Measurements from ENCODE around the gene HSPBAP1.
"Not testable (repeated sequence)": the region's sequence is repeated elsewhere in the genome, so short reads cannot be mapped to it uniquely, and the experiment has no call there.

Gene HSPBAP1

DNA sequence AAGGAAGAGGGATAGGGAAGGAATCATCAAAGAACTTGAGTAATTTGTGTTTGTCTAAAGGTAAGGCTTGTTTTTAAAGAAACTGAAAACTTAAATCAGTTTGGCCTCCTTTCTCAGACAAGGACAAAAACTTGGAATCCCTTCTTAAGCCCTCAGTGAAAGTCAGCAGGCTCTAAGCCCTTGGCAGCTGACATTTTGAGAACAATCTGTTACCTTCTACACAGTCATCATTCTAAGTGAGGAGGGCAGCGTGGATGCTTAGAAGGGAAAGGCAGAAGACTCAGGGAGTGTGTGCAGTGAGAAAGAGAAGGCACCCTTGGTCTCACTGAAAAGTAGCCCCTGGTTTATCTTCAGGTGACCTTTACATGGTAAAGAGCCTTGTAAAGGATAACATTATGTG is 10.8 kb downstream of the HSPBAP1 start:
- no peak for DNase-seq

GRCh38 chr3:122777563-122777962 is 16.1 kb downstream of the HSPBAP1 start:
- DNase-seq, result no peak

DNA sequence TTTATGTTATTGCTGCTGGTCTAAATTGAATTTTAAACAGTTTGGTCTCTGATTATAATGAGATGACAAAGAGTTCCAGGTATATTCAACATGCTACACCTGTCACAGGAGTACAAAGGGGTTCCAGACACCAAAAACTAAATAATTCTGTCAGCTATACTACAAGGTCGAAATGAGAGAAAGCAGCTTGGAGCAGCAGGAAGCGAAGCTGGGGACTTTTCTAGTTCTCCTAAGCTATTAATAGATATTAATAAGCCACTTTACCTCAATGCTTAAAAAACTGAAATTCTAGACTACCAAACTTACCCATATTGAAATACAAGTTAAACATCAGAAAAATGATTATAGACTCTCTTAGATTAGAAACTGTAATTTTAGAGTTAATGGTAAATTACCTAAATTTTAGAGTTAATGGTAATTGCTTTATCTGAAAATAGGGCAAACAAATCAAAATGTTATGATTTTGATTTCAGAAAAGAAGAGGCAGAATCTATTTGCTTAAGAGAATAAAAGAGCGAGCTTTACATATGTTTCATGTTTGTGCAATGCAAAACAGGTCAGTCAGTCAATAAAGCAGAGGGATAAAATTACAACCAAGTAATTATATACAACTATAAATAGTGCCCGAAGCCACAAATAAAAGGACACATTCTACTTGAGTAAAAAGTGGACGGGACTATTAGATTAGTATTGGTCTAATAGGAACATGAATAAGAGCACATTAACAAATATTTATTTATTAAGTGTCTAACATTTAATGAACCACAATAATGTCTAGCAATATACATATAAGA is 16.8 kb downstream of the HSPBAP1 start:
- peak; percentile 14 for DNase-seq

GRCh38 chr3:122774564-122774963 is 19.1 kb downstream of the HSPBAP1 start:
- DNase-seq, result peak; percentile 54

- peak; percentile 57 for DNase-seq
These were observed 19.6 kb downstream of the HSPBAP1 start for GRCh38 chr3:122773944-122774509.

GRCh38 chr3:122772827-122773226 is 20.8 kb downstream of the HSPBAP1 start:
- no peak for DNase-seq

DNA sequence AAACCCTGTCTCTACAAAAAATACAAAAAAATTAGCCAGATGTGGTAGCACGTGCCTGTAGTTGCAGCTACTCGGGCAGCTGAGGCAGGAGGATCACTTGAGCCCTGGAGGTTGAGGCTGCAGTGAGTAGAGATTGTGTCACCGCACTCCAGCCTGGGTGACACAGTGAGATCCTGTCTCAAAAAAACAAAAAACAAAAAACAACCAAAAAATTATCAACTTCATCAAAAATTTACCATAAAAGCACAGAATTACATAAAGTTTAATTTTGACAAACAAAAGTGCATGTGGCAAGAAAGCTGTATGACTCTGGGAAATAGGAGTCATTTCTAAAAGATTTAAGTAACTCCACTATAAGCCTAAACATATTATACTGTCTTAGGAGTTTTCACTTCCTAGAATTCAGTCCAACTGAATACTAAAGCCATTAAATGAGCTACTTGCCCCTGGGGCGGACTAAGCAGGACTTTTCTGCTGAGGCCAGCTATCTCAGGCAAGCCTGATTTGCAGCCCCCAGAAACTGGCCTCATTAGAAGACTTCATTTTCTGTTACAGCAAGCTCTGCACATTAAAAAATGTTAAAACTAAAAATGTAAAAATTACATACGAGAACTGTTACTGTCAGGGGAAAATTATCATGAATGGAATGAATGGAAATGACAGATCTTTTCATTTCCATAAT is 23.0 kb downstream of the HSPBAP1 start:
- peak; percentile 52 for DNase-seq

- peak; percentile 73 for DNase-seq
These were observed 25.9 kb downstream of the HSPBAP1 start for GRCh38 chr3:122767540-122768372.

GRCh38 chr3:122766430-122766829 is 27.2 kb downstream of the HSPBAP1 start:
- no peak for DNase-seq

GRCh38 chr3:122760453-122761271 is 33.0 kb downstream of the HSPBAP1 start:
- DNase-seq, result no peak

DNA sequence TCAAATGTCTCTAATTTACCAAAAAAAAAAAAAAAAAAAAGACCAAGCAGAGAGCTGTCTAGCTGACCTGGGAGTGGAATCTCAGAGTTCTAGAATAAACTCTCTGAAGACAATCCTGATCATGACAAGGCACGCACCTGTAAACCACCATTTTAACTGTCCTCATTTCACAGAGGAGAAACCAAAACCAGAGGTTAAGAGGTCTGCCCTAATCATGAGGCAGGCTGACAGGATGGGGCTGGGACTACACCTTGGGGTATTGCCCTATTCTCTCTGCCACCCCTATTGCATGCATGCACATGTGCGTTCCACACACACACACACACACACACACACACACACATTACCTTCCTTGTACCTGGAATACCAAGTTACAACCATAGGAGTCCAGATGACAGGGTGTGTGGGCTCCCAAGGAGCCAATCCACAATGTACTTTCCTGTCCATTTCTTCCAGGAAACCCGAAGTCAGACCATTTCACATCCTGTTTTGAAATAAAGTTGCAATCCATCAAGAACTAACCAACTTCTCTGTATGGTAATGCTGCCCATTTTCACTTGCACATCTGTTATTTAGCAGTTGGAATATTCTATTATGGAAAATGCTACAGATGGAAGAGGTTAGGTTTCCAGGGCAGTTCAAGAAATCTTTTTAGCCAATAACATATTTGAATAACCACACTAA is 34.6 kb downstream of the HSPBAP1 start:
- peak; percentile 67 for DNase-seq

DNA sequence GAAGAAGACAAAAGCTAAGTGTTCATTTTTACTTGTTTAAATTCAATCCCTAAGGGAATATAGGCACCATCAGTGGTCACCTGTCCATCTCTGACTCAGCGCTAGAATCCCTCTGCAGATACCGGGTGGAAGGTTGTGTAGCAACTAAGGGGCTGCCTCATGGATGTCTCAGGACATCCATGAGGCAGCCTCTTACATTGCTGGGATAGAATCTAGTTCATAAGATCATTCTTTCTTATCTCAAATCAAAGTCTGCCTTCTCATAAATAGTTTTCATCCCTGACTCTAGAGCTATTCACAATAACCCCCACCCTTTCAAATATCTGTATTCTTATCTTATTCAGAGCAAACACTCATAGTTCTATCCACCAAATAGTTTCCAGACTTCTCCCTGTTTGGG is 38.1 kb downstream of the HSPBAP1 start:
- DNase-seq, result no peak

- peak; percentile 62 for DNase-seq
These were observed 38.7 kb downstream of the HSPBAP1 start for GRCh38 chr3:122754929-122755328.

GRCh38 chr3:122748347-122748746 is 45.3 kb downstream of the HSPBAP1 start:
- no peak for DNase-seq

DNA sequence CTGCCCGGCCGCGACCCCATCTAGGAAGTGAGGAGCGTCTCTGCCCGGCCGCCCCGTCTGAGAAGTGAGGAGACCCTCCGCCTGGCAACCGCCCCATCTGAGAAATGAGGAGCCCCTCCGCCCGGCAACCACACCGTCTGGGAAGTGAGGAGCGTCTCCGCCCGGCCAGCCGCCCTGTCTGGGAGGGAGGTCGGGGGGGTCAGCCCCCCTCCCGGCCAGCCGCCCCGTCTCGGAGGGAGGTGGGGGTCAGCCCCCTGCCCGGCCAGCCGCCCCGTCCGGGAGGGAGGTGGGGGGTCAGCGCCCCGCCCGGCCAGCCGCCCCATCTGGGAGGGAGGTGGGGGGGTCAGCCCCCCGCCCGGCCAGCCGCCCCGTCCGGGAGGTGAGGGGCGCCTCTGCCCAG is 46.3 kb downstream of the HSPBAP1 start:
- DNase-seq, result not testable (repeated sequence)

DNA sequence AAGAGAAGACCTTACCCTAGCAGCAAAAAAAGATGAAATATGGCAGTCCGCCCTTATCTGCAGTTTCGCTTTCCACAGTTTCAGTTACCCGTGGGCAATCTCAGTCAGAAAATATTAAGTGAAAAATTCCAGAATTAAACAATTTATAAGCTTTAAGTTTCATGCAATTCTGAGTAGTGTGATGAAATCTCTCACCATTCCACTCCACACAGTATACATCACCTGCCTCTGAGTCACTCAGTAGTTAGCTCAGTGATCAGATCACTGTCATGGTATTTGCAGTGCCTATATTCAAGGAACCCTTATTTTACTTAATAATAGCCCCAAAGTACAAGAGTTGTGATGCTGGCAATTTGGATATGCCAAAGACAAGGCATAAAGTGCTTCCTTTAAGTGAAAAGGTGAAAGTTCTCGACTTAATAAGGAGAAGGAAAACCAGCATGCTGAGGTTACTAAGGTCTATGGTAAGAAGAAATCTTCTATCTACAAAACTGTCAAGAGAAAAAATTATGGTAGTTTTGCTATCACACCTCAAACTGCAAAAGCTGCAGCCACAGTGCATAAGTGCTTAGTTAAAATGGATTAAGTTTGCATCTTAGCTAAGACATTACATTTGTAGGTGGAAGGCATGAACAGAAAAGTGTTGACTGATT is 48.1 kb downstream of the HSPBAP1 start:
- DNase-seq, result peak; percentile 83

GRCh38 chr3:122743581-122744120 is 50.0 kb downstream of the HSPBAP1 start:
- DNase-seq, result no peak

- no peak for DNase-seq
These were observed 51.4 kb downstream of the HSPBAP1 start for GRCh38 chr3:122742234-122742633.

DNA sequence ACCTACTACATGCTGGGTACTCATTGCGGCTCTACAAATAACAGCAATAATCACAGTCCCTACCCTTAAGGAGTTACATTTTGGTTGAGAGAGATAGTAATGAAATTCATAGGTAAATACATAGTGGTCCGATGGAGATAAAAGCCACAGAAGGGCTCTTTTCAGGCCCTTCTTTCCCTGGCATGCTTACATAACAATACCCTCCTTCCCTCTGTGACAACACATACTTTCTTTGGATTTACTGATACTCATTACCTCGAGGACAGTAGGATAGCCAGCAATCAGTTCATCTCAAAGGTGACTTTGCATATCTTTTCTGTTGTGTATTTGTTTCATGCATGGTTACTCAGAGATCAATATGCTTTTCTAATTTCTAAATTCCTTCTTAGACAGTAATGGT is 54.5 kb downstream of the HSPBAP1 start:
- no peak for DNase-seq

- DNase-seq, result not testable (repeated sequence)
These were observed 60.7 kb downstream of the HSPBAP1 start for GRCh38 chr3:122732682-122733525.

All from suppressor macrophage treated with lipopolysaccharide for 4 hours (primary cell).